BE2C (cell line): ENCODE results near the gene KRTAP10-2.
A peak's percentile ranks its signal among the peaks of the same experiment; 100 is the strongest.

Experiments
- DNase-seq: peaks from one replicate; pipeline ENCODE4 v3.0.0-alpha.2; 2020
- H3K27me3 ChIP-seq: fragments of 250-450 bp; sonication (Bioruptor Pico); 2 replicates; pipeline ENCODE4 v1.5.1; 2020; ENCODE audit warnings: mild to moderate bottlenecking
- H3K36me3 ChIP-seq: fragments of 250-450 bp; sonication (Bioruptor Pico); 2 replicates; pipeline ENCODE4 v1.5.1; 2020; ENCODE audit warnings: mild to moderate bottlenecking
- H3K4me1 ChIP-seq: fragments of 250-450 bp; sonication (Bioruptor Pico); 2 replicates; pipeline ENCODE4 v1.5.1; 2020
- H3K4me3 ChIP-seq: 2 replicates; pipeline ENCODE4 v1.5.1; 2011; ENCODE audit warnings: low read depth, low read length
- H3K9me3 ChIP-seq: fragments of 250-450 bp; sonication (Bioruptor Pico); 2 replicates; pipeline ENCODE4 v1.5.1; 2020
- TF ChIP-seq, protein P1 (sequence below): IDR thresholded peaks from 2 replicates; pipeline ENCODE4 v1.5.1; 2012; ENCODE audit warnings: mild to moderate bottlenecking, low read depth, low read length

The KRTAP10-2 gene

DNA sequence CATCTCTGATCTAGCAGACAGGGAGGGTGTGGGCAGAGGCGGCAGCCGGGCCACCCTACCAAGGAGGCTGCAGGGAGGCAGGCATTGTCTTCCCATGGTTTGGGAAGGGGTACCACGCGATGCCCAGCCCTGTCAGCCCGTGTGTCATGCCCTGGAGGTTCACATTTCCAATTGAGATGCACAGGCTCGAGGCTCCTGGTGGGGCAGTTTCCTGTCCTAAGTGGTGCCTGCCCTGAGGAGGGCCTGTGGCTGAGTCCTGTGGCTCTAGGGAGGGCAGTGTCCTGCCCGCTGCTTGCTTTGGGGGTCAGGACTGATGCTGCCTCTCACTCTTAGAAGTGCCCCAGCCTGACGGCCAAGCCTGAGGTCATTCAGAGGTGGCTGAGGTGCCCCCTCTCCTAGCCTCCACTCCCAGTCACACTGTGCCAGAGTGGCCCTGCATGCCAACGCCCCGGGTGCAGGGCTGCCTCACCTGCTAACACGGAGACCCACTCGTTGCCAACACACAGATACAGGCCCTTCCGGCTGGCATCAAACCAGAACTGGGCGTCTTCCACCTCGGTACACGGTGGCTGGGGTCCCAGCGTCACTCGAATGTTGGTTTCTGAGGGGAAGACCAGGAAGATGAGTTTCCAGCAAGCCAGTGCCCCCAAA lies 23.2 kb downstream of the KRTAP10-2 start:
- Histone ChIP-seq H3K27me3 (peaks cover 4% of the 10 kb centered on the region; the same call in 1 of the 2 replicates), H3K36me3 (no peaks in the 10 kb centered on the region), H3K4me1 (no peaks in the 10 kb centered on the region), H3K9me3 (peaks cover 4% of the 10 kb centered on the region; the same call in 1 of the 2 replicates), H3K4me3 (no peak overlapping the region)
- TF ChIP-seq, protein P1, sequence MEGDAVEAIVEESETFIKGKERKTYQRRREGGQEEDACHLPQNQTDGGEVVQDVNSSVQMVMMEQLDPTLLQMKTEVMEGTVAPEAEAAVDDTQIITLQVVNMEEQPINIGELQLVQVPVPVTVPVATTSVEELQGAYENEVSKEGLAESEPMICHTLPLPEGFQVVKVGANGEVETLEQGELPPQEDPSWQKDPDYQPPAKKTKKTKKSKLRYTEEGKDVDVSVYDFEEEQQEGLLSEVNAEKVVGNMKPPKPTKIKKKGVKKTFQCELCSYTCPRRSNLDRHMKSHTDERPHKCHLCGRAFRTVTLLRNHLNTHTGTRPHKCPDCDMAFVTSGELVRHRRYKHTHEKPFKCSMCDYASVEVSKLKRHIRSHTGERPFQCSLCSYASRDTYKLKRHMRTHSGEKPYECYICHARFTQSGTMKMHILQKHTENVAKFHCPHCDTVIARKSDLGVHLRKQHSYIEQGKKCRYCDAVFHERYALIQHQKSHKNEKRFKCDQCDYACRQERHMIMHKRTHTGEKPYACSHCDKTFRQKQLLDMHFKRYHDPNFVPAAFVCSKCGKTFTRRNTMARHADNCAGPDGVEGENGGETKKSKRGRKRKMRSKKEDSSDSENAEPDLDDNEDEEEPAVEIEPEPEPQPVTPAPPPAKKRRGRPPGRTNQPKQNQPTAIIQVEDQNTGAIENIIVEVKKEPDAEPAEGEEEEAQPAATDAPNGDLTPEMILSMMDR, result no peak
- peak; percentile 4 for DNase-seq

DNA sequence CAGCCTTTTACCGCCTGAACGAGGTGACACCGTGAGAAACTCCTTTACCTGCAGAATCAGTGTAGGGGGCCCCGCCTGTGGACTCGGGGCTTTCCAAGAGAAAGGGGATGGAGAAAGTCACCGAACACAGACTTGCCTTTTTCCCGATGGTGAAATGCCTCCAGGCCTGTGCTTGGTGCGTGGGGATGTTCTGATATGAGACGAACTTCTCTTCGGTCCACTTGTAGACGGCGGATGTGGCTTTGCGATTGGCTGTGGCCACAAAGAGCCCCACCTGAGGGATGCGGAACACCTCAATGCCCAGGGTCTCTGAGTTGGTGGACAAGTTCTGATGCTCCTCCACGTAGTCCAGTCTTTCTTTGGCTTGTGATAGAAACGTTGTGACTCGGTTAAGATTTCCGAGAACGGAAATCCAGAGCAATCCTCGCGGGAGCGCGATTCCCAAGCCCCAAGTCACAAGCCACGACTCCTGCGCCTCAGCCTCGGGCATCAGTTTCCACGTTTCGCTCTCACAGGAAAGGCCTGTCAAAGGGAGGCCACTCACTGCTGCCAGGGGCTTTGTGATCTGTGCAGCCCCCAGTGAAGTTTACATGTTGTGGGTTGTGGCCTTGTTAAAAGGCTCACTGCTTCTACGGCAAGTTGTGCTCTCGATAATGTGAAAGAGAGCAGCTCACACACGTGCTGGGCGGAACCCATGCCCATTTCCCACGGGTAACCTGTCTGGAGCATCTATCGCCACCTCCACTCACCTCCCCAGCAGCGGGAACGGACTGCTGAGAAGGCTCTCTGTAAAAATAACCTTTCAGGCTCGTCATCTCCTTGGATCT lies 23.9 kb downstream of the KRTAP10-2 start:
- no peak overlapping the region for H3K4me3 ChIP-seq
- peaks cover 4% of the 10 kb centered on the region; the same call in 1 of the 2 replicates for H3K9me3 ChIP-seq
- no peak for DNase-seq
- TF ChIP-seq, protein P1, result no peak
- H3K4me1 ChIP-seq, result no peaks in the 10 kb centered on the region
- no peaks in the 10 kb centered on the region for H3K36me3 ChIP-seq
- H3K27me3 ChIP-seq, result no peaks in the 10 kb centered on the region; the same call in 1 of the 2 replicates

DNA sequence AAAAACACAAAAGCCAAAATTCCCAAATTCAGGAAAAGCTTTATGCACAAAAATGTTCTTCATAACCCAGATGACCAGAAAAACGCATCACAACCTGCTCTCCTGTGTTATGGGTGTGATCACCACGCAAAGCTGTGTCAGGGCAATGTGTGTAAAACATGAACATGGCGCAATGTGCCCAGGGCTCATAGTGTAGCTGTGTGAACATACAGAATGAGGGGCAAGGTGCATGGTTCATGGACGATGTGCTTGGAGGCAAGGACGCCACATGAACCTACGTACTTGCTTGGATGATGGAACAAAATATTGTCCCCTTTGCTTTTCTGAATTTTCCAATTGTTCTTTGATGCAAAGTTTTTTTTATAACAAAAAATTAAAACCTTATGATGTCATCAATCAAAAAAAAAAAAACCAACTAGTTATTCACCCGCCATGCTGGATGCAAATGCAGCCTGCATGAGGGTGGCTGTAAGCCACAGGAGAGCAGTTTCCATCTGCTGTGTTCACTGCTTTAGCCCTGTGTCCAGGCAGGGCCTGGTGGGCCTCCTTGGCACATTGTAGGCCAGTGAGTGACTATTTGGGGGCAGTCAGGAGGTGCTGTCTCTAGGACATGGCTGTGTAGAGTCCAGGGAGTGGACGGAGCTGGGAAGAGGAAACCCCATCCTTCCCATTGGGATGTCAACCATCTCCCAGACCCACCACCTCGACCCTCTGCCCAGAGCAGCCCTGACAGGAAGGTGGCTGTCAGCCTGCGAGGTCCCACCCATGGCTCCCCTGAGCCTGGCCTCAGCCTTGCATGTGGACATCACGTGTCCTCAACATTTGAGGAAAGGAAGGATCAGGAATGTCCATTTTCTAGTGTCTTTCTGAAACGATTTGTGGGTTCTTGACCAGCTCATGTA lies 25.0 kb downstream of the KRTAP10-2 start:
- Histone ChIP-seq H3K27me3 (no peaks in the 10 kb centered on the region; the same call in 1 of the 2 replicates), H3K4me3 (no peak overlapping the region), H3K9me3 (peaks cover 4% of the 10 kb centered on the region; the same call in 1 of the 2 replicates), H3K36me3 (no peaks in the 10 kb centered on the region), H3K4me1 (no peaks in the 10 kb centered on the region)
- TF ChIP-seq, protein P1, result no peak
- no peak for DNase-seq

DNA sequence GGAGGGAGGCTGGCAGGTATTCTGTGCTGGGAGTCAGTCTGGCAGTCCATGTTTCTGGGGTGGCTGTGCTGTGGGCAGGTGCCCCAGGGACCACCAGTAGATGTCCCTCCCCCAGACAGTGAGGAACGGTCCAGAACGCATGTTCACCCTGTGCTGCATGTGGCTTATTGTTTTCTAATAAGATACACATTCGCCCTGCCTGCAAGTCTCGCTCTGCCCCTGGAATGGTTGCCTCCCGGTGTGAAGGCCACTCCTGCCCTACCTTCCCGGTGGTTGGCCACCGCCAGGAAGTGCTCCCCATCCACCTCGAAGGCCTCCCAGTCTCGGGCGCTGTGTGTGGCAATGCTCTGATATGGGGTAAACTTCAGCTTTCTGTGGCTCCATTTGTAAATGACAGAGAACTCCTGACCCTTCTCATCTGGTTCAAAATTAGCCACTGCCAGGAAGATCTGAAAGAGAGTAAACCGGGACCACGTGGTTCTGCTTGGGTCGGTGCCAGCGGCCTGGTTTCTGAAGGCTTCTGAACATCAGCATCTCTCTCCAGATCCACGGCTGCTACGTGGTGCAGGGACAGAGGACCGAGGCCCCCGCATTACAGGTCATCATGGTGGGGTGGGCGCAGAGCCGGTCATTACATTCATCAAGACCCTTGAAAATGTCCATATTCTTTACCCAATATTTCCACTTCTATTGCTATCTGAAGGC lies 25.8 kb downstream of the KRTAP10-2 start:
- Histone ChIP-seq H3K4me3 (no peak overlapping the region), H3K4me1 (no peaks in the 10 kb centered on the region), H3K27me3 (no peaks in the 10 kb centered on the region; the same call in 1 of the 2 replicates), H3K36me3 (no peaks in the 10 kb centered on the region), H3K9me3 (peaks cover 4% of the 10 kb centered on the region; the same call in 1 of the 2 replicates)
- TF ChIP-seq, protein P1, result no peak
- DNase-seq, result peak; percentile 9

DNA sequence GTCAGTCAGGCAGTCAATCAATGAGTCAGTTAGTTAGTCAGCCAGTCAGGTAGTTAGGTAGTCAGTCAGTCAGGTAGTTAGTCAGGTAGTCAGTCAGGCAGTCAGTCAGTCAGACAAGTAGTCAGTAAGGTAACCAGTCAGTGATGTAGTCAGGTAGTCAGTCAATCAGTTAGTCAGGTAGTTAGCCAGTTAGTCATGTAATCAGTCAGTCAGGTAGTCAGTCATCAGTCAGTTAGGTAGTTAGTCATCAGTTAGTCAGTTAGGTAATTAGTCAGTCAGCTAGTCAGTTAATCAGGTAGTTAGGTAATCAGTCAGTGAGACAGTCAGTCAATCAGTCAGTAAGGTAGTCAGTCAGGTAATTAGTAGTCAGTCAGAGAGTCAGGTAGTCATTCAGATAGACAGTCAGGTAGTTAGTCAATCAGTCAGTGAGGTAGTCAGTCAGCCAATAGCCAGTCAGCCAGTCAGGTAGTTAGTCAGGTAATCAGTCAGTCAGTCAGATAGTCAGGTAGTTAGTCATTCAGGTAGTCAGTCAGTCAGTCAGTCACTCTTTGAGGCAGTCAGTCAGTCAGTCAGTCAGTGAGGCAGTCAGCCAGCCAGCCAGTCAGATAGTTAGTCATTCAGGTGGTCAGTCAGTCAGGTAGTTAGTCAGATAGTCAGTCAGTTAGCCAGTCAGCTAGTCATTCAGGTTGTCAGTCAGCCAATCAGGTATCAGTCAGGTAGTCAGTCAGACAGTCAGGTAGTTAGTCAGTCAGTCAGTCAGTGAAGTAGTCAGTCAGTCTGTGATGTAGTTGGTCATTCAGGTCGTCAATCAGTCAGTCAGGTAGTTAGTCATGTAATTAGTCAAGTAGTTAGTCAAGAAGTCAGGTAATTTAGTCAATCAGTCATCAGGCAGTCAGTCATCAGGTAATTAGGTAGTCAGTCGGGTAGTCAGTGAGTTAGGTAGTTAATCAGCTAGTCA lies 26.6 kb downstream of the KRTAP10-2 start:
- TF ChIP-seq, protein P1, result no peak
- Histone ChIP-seq H3K4me3 (no peak overlapping the region), H3K4me1 (no peaks in the 10 kb centered on the region), H3K27me3 (no peaks in the 10 kb centered on the region; the same call in 1 of the 2 replicates), H3K36me3 (no peaks in the 10 kb centered on the region), H3K9me3 (peaks cover 4% of the 10 kb centered on the region; the same call in 1 of the 2 replicates)
- no peak for DNase-seq
